Right ventricle myocardium superior (tissue), 1 donor: Measurements from ENCODE around the gene DNALI1. TPM values are rescaled to one million over a fixed set of nuclear protein-coding genes. Genes with fewer than 3 reads are reported as not detected.
"Not testable (repeated sequence)": the region's sequence is repeated elsewhere in the genome, so short reads cannot be mapped to it uniquely, and the experiment has no call there.

Experiments
- ATAC-seq: fragments of 200-7000 bp; cut with Tn5 transposase; one replicate; pipeline ENCODE4 v1.9.1; 2020; ENCODE audit warnings: mild to moderate bottlenecking; ENCODE audit not compliant: poor library complexity
- DNase-seq: peaks from one replicate; pipeline ENCODE4 v3.0.0-alpha.2; 2020
- intact Hi-C: fragments of 100-400 bp; cut with DNase I; formaldehyde crosslinking; loops from one replicate; pipeline ENCODE4 v1.11.2; 2022
- total RNA-seq: library from RNA; stranded (reverse); fragmentation: NEBNext Ultra II Directional; extraction: Animal tissue kit (Norgen Biotek cat#: 25700); gene quantifications from one replicate; pipeline ENCODE4 v1.2.1, GENCODE V29; 2021
- donor health status: DM: no; HTN: yes; CAD: no; lungs with severe emphysema.

The DNALI1 gene
- total RNA-seq, 1 donor from 2014 or later = 3.1 TPM

GRCh38 chr1:37549341-37549740 is 7.4 kb upstream of the DNALI1 start:
- intact Hi-C loops = no loop called here
- DNase-seq (no peak), ATAC-seq (no peak)

- intact Hi-C loops = no loop called here
- ATAC-seq (no peak), DNase-seq (no peak)
These were observed 3.2 kb upstream of the DNALI1 start for GRCh38 chr1:37553598-37553926.

- DNase-seq (peak; percentile 93), ATAC-seq (peak; percentile 97)
- intact Hi-C loops = no loop called here
These were observed 2.6 kb upstream of the DNALI1 start, which contains the start of gene SNIP1 for GRCh38 chr1:37553927-37554808. TSS of gene SNIP1 (minus strand) at chr1:37554293. CDS start at chr1:37554229, 64 bp downstream.

- DNase-seq (no peak), ATAC-seq (no peak)
- intact Hi-C loops = no loop called here
These were observed 662 bp downstream of the DNALI1 start for GRCh38 chr1:37557402-37557801.

DNA sequence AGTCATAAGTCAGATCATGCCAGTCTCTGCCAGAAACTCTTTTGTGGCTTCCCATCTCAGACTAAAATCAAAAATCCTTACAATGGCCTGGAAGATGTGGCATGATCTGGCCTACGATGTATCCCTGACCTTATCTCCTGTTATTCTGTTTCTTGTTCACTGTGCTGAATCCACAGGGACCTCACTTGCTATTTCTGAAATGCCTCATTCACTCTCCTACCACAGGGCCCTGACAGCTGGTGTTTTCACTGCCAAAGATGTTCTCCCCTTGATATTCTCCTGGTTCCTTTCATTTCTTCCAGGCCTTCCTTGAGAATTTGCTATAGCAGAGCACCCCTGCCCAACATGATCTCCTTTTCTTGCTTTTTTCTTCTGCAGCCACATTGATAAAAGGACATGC is 1.7 kb downstream of the DNALI1 start:
- intact Hi-C loops = no loop called here
- DNase-seq (no peak), ATAC-seq (no peak)

- no peak for DNase-seq
- ATAC-seq = no peak
- intact Hi-C loops = no loop called here
These were observed 2.3 kb downstream of the DNALI1 start for GRCh38 chr1:37559080-37559479.

DNA sequence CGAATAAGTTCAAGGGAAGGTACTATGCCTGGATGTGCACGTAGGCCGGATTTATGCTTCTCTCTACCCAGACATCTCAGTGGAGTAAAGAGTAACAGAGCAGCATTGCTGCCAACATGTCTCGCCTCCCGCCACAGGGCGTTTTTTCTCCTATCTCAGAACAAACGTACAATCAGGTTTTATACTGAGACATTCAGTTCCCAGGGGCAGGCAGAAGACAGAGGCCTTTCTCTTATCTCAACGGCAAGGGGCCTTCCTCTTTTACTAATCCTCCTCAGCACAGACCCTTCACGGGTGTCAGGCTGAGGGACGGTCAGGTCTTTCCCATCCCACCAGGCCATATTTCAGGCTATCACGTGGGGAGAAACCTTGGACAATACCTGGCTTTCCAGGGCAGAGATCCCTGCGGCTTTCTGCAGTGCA is 3.2 kb downstream of the DNALI1 start:
- ATAC-seq, DNase-seq, intact Hi-C loops: not testable (repeated sequence)

DNA sequence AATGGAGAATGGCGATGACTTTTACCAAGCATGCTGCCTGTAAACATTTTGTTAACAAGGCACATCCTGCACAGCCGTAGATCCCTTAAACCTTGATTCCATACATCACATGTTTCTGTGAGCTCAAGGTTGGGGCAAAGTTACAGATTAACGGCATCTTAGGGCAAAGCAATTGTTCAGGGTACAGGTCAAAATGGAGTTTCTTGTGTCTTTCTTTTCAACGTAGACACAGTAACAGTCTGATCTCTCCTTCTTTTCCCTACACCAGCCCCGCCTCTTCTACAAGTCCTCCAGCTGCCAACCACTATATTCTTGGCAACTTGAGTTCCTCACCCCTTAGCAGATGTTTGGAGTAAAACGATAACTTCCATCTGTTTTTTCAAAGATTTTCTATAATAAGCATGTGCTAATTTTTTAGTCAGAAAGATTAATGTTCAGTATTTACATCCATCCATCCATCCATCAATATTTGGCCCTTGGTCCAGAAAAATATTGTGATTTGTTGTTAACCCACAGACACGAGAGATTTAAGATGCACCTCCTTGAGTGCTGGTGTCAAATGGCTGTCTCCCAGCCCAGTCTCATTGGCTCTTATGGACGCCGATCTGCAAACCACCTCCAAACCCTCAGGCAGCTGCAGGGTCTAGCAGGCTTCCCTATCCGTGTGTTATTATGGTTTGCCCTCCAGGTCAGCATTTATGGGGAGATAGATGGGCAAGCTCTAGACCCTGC is 3.8 kb downstream of the DNALI1 start:
- intact Hi-C loops = no loop called here
- ATAC-seq (no peak), DNase-seq (no peak)

- intact Hi-C loops = no loop called here
- ATAC-seq (no peak), DNase-seq (no peak)
These were observed 4.7 kb downstream of the DNALI1 start for GRCh38 chr1:37561133-37562132.

GRCh38 chr1:37562984-37563383 is 6.2 kb downstream of the DNALI1 start:
- ATAC-seq (no peak), DNase-seq (no peak)
- intact Hi-C loops = no loop called here

GRCh38 chr1:37564892-37565291 is 8.2 kb downstream of the DNALI1 start:
- intact Hi-C loops = no loop called here
- no peak for ATAC-seq
- no peak for DNase-seq

GRCh38 chr1:37567023-37567422 is 10.3 kb downstream of the DNALI1 start:
- DNase-seq (no peak), ATAC-seq (no peak)
- intact Hi-C loops = no loop called here

GRCh38 chr1:37570528-37571334 is 14.0 kb downstream of the DNALI1 start:
- intact Hi-C loops = no loop called here
- DNase-seq (no peak), ATAC-seq (no peak)

DNA sequence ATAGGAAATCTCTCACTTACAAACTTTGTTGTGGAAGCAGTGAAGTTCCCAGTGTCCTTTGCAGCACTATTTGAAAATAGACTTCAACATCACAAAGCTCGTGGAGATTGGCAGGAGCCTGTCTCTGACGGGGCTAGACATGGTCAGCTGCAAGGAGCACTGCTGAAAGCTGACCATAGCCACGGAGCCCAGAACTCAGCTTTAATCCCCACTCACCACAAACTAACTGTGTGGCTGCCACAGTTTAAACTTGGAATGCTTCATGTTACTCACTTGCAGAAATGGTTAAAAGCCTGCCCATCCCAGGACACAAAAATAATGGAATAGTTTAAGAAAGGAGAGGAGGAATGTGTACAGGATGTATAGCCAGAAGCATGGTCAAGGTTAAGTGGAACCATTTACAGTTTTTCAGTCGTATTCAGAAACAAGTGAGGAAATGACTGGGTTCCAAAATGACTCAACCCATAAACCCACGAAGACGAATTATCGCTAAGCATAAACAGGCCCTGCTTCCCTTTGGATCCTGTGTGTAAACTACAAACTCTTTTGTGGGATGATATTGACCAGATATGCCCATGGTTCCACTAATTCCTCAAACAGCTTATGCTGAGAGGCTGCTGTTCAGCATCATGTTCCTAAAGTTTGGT is 18.2 kb downstream of the DNALI1 start:
- ATAC-seq = no peak
- intact Hi-C loops = no loop called here
- no peak for DNase-seq

GRCh38 chr1:37575692-37576091 is 19.0 kb downstream of the DNALI1 start:
- DNase-seq = no peak
- no peak for ATAC-seq

DNA sequence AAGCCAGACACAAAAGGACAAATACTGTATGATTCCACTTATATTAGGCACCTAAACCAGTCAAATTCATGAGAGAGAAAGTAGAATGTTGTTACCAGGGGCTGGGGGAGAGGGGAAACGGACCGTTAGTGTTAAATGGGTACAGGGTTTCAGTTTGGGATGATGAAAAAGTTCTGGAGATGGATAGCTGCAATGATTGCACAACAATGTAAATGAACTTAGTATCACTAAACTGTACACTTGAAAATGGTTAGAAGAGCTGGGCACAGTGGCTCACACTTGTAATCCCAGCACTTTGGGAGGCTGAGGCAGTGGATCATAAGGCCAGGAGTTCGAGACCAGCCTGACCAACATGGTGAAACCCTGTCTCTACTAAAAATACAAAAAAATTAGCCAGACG is 27.8 kb downstream of the DNALI1 start:
- intact Hi-C loops, ATAC-seq, DNase-seq: not testable (repeated sequence)

More at GRCh38 chr1:37575692-37576091, 19.0 kb downstream of the DNALI1 start:
- intact Hi-C loops = no loop called here

GRCh38 chr1:37588939-37589338 is 32.2 kb downstream of the DNALI1 start:
- intact Hi-C loops = no loop called here
- ATAC-seq (no peak), DNase-seq (no peak)

DNA sequence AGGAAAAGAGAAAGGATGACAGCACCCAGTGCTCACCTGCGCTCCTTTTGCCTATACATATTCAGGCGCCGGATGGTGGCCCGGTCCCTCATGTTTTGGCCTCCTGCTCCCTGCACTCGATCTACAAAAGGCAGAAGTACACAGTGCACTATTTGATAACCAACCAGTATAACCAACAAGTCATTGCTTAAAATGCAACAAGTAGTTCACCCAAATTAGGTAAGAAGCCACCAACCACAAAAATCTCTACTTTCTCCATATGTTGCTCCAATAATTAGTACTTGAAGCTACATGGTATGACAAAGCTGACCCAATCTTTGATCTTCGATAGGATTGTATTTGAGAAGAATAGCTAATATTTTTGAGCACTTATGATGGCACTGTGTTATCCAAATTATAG is 37.0 kb downstream of the DNALI1 start:
- intact Hi-C loops = no loop called here

More for the DNA sequence above, 37.0 kb downstream of the DNALI1 start:
- DNase-seq (no peak), ATAC-seq (no peak)
